Esophagus squamous epithelium (tissue), 5 donors: ENCODE data around the gene PCYT1A. TPM values are rescaled to one million over a fixed set of nuclear protein-coding genes. Genes with fewer than 3 reads are reported as not detected.
"Not testable (repeated sequence)": the region's sequence is repeated elsewhere in the genome, so short reads cannot be mapped to it uniquely, and the experiment has no call there.

Experiments used
- DNase-seq: peaks from one replicate; lab custom pipeline; 2025; lab: John Stamatoyannopoulos, UW
- H3K27ac ChIP-seq, 4 donors: fragments of 200-600 bp; sonication (generic); one replicate each; pipeline ENCODE4 v1.5.1; 2016 to 2019; ENCODE audit warnings: mild to moderate bottlenecking in 1 of 4
- H3K27me3 ChIP-seq, 4 donors: fragments of 200-600 bp; sonication (generic); 1 replicate in 3 of 4; 2 replicates in 1 of 4; pipeline versions ENCODE4 v1.5.1 to v1.6.0; 2017 to 2021; ENCODE audit warnings: antibody characterized with exemption in 1 of 4
- H3K36me3 ChIP-seq, 3 donors: fragments of 200-600 bp; sonication (generic); one replicate each; pipeline ENCODE4 v1.5.1; 2016 to 2019
- H3K4me1 ChIP-seq, 3 donors: fragments of 200-600 bp; sonication (generic); one replicate each; pipeline ENCODE4 v1.5.1; 2017 to 2019
- H3K4me3 ChIP-seq, 4 donors: fragments of 200-600 bp; sonication (generic); 1 replicate in 3 of 4; 2 replicates in 1 of 4; pipeline ENCODE4 v1.5.1; 2016 to 2019; ENCODE audit warnings: mild to moderate bottlenecking in 2 of 4, moderate library complexity in 1 of 4
- H3K9me3 ChIP-seq, 3 donors: fragments of 200-600 bp; sonication (generic); one replicate each; pipeline ENCODE4 v1.5.1; 2016 to 2019
- POLR2A ChIP-seq, 4 donors: fragments of 450-650 bp; IDR thresholded peaks; one replicate each; pipeline ENCODE4 v1.6.1; 2017; ENCODE audit warnings: antibody characterized with exemption in 4 of 4, mild to moderate bottlenecking in 4 of 4, moderate library complexity in 3 of 4
- WGBS, 2 donors: methylation state at CpG; one replicate each; pipeline ENCODE4 v1.1.5; 2018; 5-methylcytosine and 5-hydroxymethylcytosine counted together
- intact Hi-C: fragments of 100-400 bp; cut with DNase I; formaldehyde crosslinking; loops from one replicate; pipeline ENCODE4 v1.15.0; 2022
- total RNA-seq, 4 donors: library from RNA; depleted of rRNA; stranded (reverse); fragments of >200 nt; gene quantifications; one replicate each; pipeline ENCODE4 v1.1.0, GENCODE V29; 2016
- TF ChIP-seq, protein P1 (sequence below), 6 experiments: fragments of 450-650 bp in 4 of 6; fragments of 200-600 bp in 2 of 6; sonication (generic) in 2 of 6; IDR thresholded peaks; one replicate each; pipeline ENCODE4 v1.5.1; 2016 to 2019; ENCODE audit warnings: antibody characterized with exemption in 6 of 6, mild to moderate bottlenecking in 4 of 6, moderate library complexity in 4 of 6
- donor health status: DM: yes; HTN: yes; CAD: no.

The PCYT1A gene
- total RNA-seq, 4 donors from 2014 or later: 62.9 to 104 (median 91.7) TPM

DNA sequence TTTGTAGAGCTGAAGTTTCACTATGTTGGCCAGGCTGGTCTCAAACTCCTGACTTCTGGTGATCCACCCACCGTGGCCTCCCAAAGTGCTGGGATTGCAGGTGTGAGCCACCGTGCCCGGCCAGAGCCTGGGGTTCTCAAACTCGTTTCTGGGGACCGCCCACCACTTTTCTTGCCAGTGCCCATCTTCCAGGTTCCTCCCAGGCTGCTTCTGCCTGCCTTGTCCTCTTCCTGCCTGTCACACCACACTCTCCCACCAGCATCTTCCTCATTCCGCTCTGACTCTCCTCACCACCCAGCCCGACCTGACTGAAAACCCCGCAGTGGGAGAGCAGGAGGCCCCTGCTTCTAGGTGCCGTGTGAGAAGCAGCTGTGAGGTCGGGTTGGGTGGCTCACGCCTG lies 33.6 kb upstream of the PCYT1A start:
- TF ChIP-seq POLR2A (IDR thresholded peaks at IDR 0.05): no peak
- TF ChIP-seq, protein P1, sequence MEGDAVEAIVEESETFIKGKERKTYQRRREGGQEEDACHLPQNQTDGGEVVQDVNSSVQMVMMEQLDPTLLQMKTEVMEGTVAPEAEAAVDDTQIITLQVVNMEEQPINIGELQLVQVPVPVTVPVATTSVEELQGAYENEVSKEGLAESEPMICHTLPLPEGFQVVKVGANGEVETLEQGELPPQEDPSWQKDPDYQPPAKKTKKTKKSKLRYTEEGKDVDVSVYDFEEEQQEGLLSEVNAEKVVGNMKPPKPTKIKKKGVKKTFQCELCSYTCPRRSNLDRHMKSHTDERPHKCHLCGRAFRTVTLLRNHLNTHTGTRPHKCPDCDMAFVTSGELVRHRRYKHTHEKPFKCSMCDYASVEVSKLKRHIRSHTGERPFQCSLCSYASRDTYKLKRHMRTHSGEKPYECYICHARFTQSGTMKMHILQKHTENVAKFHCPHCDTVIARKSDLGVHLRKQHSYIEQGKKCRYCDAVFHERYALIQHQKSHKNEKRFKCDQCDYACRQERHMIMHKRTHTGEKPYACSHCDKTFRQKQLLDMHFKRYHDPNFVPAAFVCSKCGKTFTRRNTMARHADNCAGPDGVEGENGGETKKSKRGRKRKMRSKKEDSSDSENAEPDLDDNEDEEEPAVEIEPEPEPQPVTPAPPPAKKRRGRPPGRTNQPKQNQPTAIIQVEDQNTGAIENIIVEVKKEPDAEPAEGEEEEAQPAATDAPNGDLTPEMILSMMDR (IDR thresholded peaks at IDR 0.05): no peak
- Histone ChIP-seq H3K9me3 (no peaks in the 10 kb centered on the region), H3K27ac (no peak overlapping the region), H3K4me1 (peaks cover 4 to 25% (median 6%) of the 10 kb centered on the region in 3 donors), H3K4me3 (no peak overlapping the region), H3K27me3 (no peaks in the 10 kb centered on the region), H3K36me3 (no peaks in the 10 kb centered on the region)
- intact Hi-C loops: no loop called here
- WGBS, 2 donors: 80 to 85% methylated on average over 6 to 11 of the region's 11 CpGs
- no peak for DNase-seq

DNA sequence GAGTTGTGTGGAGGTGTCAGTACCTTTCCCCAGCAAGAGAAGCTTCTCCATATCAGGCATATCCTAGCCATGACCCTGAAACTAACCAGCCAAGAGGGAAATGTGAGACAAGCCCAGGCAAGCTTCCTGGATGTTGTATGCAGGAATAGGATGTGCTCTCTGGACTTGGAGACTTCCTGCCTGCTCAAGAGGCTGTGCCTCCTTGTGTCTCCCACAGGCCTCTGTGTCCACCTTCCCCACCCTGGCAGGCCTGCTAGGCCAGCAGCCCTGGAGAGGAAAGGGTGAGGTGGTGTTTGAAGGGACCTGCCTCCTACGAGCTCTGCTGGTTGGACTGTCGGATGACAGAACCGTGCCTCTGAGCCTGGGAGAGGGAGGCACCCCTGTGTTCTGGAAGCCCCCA lies 32.6 kb upstream of the PCYT1A start:
- H3K9me3 ChIP-seq: no peaks in the 10 kb centered on the region
- TF ChIP-seq POLR2A (IDR thresholded peaks at IDR 0.05): no peak
- TF ChIP-seq, protein P1 (IDR thresholded peaks at IDR 0.05): no peak
- no peak overlapping the region for H3K4me3 ChIP-seq
- 0% methylated on average over 1 of the region's 3 CpGs; no CpG with 5 or more reads in 1 of the 2 donors for whole genome bisulfite sequencing, 2 donors
- H3K4me1 ChIP-seq: peaks cover 4 to 31% (median 6%) of the 10 kb centered on the region in 3 donors
- peak overlapping the region in 3 of 4 donors; percentile 53 to 97 (median 66) for H3K27ac ChIP-seq
- no peaks in the 10 kb centered on the region for H3K27me3 ChIP-seq
- intact Hi-C loops: no loop called here
- DNase-seq: no peak
- no peaks in the 10 kb centered on the region for H3K36me3 ChIP-seq

DNA sequence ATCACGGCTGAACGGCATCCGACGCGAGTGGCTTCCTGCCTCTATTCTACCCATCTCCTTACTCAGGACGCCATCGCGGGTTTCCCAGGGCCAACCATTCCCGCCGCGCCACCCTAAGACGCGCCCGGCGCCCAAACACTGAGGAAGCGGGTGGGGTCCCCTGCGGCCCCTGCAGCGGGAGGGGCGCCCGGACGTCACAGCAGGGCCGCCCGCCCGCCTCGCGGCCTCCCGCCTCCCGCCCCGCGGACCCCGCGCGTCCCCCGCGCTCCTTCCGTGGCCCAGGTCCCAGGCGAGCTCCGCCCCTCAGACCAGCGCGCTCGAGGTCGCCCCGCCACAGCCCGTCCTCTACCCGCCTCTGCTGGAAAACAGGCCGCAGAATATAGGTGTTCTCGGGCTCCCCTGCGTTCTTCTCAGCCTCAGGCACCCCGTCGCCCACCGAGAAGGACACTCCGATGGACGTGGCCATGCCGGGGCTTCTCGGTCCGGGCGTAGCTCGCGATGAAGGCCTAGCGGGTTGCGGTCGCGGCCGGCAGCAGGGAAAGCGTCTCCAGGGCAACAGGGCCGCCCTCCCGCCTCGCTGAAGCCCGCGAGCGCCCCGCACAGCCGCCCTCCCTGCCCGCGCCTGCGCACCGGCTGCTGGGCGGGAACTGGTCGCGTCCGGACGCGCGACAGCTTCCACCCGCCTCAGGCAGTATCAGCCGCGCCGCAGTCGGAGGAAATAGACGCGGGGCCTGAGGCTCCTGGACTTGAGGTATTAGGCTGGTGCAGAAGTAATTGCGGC lies 30.4 kb upstream of the PCYT1A start, which contains the start of gene DYNLT2B:
TSS of gene DYNLT2B (minus strand) at position 554 of the 781 bp plus-strand sequence. CDS start at position 466, 88 bp downstream.
- intact Hi-C loops: no loop called here
- Histone ChIP-seq H3K9me3 (no peaks in the 10 kb centered on the region), H3K36me3 (no peaks in the 10 kb centered on the region), H3K4me1 (peaks cover 4 to 31% (median 6%) of the 10 kb centered on the region in 3 donors), H3K4me3 (peak within 1 kb of the TSS; percentile 53 to 98 (median 88)), H3K27me3 (no peaks in the 10 kb centered on the region), H3K27ac (peak within 1 kb of the TSS; percentile 86 to 97 (median 97))
- TF ChIP-seq, protein P1 (IDR thresholded peaks at IDR 0.05): peak in 1 of 6 experiments; percentile 37
- TF ChIP-seq POLR2A (IDR thresholded peaks at IDR 0.05): peak in 3 of 4 donors; percentile 45 to 83 (median 60)
- peak; percentile 47 for DNase-seq
- 0% methylated on average over 11 of the region's 92 CpGs; no CpG with 5 or more reads in 1 of the 2 donors for WGBS, 2 donors

DNA sequence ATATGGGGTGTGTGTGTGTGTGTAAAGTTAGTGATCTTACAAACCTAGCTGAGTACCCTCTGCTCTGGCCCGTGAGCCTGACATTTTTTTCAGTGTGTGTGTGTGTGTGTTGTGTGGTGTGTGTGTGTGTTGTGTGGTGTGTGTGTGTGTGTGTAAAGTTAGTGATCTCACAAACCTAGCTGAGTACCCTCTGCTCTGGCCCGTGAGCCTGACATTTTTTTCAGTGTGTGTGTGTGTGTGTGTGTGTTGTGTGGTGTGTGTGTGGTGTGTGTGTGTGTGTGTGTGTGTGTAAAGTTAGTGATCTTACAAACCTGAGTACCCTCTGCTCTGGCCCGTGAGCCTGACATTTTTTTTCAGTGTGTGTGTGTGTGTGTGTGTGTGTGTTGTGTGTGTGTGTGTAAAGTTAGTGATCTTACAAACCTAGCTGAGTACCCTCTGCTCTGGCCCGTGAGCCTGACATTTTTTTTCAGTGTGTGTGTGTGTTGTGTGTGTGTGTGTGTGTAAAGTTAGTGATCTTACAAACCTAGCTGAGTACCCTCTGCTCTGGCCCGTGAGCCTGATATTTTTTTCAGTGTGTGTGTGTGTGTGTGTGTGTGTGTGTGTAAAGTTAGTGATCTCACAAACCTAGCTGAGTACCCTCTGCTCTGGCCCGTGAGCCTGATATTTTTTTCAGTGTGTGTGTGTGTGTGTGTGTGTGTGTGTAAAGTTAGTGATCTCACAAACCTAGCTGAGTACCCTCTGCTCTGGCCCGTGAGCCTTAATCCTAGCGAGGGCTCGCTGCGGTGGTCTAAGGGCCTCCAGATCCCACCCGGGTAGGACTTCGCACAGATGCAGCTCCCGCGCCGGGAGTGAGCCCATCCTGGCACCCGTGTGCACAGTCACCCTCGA lies 29.5 kb upstream of the PCYT1A start:
- H3K36me3 ChIP-seq, DNase-seq, H3K9me3 ChIP-seq, H3K27me3 ChIP-seq, intact Hi-C loops: not testable (repeated sequence)
- Histone ChIP-seq H3K27ac (peak overlapping the region; percentile 86 to 97 (median 97)), H3K4me3 (peak overlapping the region; percentile 53 to 98 (median 88)), H3K4me1 (peaks cover 4 to 31% (median 6%) of the 10 kb centered on the region in 3 donors)
- WGBS, 2 donors: 27 to 38% methylated on average over 2 to 4 of the region's 17 CpGs

DNA sequence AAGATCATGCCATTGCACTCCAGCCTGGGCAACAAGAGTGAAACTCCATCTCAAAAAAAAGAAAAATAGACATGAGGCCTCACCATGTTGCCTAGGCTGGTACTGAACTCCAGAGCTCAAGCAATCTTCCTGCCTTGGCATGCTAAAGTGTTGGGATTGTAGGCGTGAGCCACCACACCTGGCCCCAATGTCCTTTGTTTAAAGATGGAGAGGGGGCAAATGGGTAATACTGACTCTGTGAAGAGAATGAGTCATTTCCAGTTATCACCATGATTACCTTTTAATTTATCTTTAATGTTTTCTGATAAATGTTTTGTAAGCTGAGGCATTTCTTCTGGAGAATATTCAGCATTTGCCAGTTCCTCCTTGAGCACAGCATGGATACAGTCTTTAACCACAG lies 28.3 kb upstream of the PCYT1A start:
- Histone ChIP-seq H3K27me3 (no peaks in the 10 kb centered on the region), H3K36me3 (no peaks in the 10 kb centered on the region), H3K27ac (no peak overlapping the region), H3K4me3 (no peak overlapping the region), H3K9me3 (no peaks in the 10 kb centered on the region), H3K4me1 (peaks cover 4 to 31% (median 6%) of the 10 kb centered on the region in 3 donors)
- TF ChIP-seq, protein P1 (IDR thresholded peaks at IDR 0.05): no peak
- TF ChIP-seq POLR2A (IDR thresholded peaks at IDR 0.05): no peak
- intact Hi-C loops: no loop called here
- WGBS, 2 donors: 32 to 75% methylated on average over 1 of the region's 1 CpG
- DNase-seq: no peak
